HL-60 (cell line): ENCODE results near the gene TEX29.

ENCODE experiments used
- DNase-seq, 2 experiments: peaks; one replicate each; pipeline ENCODE4 v3.0.0-alpha.2; 2010 to 2020; ENCODE audit warnings: low read depth in 1 of 2, low spot score in 1 of 2
- H3K27ac ChIP-seq: fragments of 250-450 bp; sonication (Bioruptor Pico); replicated peaks from 2 replicates; pipeline ENCODE4 v1.5.1; 2020; ENCODE audit warnings: mild to moderate bottlenecking, moderate library complexity
- H3K27me3 ChIP-seq: fragments of 250-450 bp; sonication (Bioruptor Pico); 2 replicates; pipeline ENCODE4 v1.5.1; 2021; ENCODE audit warnings: mild to moderate bottlenecking, moderate library complexity; ENCODE audit not compliant: insufficient read depth, poor library complexity, severe bottlenecking
- H3K4me3 ChIP-seq: replicated peaks from 2 replicates; pipeline ENCODE4 v1.5.1; 2011; ENCODE audit warnings: mild to moderate bottlenecking, control low read depth, low read length; ENCODE audit not compliant: insufficient read depth
- GABPA ChIP-seq: IDR thresholded peaks from 2 replicates; pipeline ENCODE4 v1.6.1; 2012; ENCODE audit warnings: low read depth
- POLR2AphosphoS5 ChIP-seq: IDR thresholded peaks from 2 replicates; pipeline ENCODE4 v1.6.1; 2012; ENCODE audit warnings: low read depth
- SPI1 ChIP-seq: IDR thresholded peaks from 2 replicates; pipeline ENCODE4 v1.6.1; 2012; ENCODE audit warnings: low read depth, mild to moderate bottlenecking, borderline replicate concordance
- TF ChIP-seq, protein P1 (sequence below): IDR thresholded peaks from one replicate; pipeline ENCODE4 v1.5.1; 2011; ENCODE audit warnings: low read length, control low read depth, inconsistent platforms; ENCODE audit not compliant: insufficient read depth
- TF ChIP-seq, protein P2 (sequence below): IDR thresholded peaks from 2 replicates; pipeline ENCODE4 v1.6.1; 2012; ENCODE audit warnings: low read depth; ENCODE audit not compliant: insufficient replicate concordance

TEX29 gene

DNA sequence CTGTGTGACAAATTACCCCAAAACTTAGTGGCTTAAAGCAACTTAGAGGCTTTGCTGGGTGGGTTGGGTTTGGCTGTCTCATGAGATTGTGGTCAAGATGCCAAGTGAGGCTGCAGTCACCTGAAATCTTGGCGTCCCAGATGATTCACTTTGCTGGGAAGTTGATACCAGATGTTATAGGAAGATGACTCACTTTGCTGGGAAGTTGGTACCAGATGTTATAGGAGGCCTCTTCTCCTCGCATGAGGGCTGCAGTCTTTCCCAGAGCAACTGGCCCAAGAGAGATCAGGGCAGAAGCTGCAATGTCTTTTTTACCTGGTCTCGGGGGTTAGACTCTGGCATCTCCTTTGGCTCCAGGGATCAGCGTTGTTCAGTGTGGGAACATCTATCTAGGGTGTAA is 16.8 kb downstream of the TEX29 start:
- Histone ChIP-seq H3K27ac (no peak overlapping the region), H3K27me3 (no peaks in the 10 kb centered on the region), H3K4me3 (no peak overlapping the region)
- TF ChIP-seq, protein P1, sequence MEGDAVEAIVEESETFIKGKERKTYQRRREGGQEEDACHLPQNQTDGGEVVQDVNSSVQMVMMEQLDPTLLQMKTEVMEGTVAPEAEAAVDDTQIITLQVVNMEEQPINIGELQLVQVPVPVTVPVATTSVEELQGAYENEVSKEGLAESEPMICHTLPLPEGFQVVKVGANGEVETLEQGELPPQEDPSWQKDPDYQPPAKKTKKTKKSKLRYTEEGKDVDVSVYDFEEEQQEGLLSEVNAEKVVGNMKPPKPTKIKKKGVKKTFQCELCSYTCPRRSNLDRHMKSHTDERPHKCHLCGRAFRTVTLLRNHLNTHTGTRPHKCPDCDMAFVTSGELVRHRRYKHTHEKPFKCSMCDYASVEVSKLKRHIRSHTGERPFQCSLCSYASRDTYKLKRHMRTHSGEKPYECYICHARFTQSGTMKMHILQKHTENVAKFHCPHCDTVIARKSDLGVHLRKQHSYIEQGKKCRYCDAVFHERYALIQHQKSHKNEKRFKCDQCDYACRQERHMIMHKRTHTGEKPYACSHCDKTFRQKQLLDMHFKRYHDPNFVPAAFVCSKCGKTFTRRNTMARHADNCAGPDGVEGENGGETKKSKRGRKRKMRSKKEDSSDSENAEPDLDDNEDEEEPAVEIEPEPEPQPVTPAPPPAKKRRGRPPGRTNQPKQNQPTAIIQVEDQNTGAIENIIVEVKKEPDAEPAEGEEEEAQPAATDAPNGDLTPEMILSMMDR: no peak
- TF ChIP-seq POLR2AphosphoS5: no peak
- TF ChIP-seq, protein P2, sequence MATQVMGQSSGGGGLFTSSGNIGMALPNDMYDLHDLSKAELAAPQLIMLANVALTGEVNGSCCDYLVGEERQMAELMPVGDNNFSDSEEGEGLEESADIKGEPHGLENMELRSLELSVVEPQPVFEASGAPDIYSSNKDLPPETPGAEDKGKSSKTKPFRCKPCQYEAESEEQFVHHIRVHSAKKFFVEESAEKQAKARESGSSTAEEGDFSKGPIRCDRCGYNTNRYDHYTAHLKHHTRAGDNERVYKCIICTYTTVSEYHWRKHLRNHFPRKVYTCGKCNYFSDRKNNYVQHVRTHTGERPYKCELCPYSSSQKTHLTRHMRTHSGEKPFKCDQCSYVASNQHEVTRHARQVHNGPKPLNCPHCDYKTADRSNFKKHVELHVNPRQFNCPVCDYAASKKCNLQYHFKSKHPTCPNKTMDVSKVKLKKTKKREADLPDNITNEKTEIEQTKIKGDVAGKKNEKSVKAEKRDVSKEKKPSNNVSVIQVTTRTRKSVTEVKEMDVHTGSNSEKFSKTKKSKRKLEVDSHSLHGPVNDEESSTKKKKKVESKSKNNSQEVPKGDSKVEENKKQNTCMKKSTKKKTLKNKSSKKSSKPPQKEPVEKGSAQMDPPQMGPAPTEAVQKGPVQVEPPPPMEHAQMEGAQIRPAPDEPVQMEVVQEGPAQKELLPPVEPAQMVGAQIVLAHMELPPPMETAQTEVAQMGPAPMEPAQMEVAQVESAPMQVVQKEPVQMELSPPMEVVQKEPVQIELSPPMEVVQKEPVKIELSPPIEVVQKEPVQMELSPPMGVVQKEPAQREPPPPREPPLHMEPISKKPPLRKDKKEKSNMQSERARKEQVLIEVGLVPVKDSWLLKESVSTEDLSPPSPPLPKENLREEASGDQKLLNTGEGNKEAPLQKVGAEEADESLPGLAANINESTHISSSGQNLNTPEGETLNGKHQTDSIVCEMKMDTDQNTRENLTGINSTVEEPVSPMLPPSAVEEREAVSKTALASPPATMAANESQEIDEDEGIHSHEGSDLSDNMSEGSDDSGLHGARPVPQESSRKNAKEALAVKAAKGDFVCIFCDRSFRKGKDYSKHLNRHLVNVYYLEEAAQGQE: no peak
- TF ChIP-seq GABPA: no peak
- TF ChIP-seq SPI1: no peak
- no peak for DNase-seq

DNA sequence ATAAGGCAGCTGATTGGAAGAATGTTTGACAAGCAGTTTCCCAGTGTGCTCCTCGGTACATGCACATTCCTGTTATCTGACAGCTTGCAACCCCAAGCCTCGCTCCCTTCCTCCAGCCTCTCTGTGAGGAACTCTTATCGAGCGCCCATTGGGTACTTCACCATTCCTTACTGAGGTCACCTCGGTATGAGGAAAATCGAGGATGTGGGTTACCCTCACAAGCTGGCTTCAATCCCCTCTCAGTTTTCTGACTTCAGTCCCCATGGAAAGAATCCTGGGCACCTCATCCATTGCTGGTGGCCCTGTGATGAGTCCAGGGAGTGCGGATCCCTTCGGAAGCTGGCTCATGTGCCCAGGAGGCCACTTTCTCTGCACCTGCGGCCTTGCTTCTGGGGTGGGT is 17.3 kb downstream of the TEX29 start:
- Histone ChIP-seq H3K4me3 (no peak overlapping the region), H3K27ac (no peak overlapping the region), H3K27me3 (no peaks in the 10 kb centered on the region)
- no peak for DNase-seq
- no peak for TF ChIP-seq GABPA
- TF ChIP-seq, protein P2: no peak
- no peak for TF ChIP-seq POLR2AphosphoS5

DNA sequence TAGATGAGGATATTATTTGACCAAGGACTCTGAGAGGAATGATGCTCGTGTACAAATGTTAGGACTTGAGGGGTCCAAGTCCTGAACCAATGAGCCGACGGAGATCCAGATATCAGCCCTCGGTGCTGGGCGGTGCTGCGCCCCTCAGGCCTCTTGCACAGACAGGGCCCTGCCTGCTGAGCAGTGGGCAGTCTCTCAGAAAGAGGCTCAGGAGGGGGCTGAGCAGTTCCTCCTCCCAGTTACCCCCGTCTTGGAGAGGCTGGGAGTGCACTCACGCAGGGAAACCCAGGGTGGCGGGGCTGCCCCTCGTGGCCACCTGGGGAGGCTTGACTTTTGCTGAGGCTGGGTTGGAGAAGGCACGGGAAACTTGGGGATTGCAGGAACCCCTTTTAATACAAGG is 18.4 kb downstream of the TEX29 start:
- no peak for DNase-seq
- TF ChIP-seq, protein P1: no peak
- TF ChIP-seq SPI1 (no peak), POLR2AphosphoS5 (no peak)
- Histone ChIP-seq H3K4me3 (no peak overlapping the region), H3K27me3 (no peaks in the 10 kb centered on the region), H3K27ac (no peak overlapping the region)

DNA sequence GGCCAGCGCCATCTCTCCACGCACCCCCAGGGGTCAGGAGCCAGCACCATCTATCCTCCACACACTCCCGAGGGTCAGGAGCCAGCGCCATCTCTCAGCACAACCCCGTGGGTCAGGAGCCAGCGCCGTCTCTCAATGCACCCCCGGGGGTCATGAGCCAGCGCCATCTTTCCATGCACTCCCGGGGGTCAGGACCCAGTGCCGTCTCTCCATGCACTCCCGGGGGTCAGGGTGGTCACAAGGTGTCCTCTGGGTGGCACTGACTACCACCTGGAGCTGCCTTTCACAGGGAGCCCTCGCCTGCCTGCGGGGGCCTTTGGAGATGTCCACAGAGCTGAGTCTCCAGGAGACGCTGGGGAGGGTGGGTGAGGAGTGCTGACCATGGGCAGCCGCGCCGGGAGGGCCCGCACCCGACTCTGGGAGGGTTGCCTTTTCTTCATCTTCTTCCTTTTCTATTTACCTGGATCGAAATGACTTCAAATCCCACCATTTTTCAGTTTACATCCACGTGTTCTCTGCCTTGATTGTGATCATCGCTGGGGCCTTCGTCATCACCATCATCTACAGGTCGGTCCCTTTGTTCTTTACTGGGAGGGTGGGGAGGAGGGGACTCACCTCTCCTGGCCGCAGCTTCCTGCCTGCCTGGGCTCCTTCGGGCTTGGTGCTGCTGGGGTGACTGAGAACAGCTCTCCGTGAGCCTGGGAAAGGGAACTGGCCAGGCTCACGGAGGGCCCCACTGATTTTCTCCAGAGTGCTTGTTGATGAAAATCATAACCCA is 19.1 kb downstream of the TEX29 start:
- Histone ChIP-seq H3K27me3 (no peaks in the 10 kb centered on the region), H3K4me3 (no peak overlapping the region), H3K27ac (no peak overlapping the region)
- TF ChIP-seq GABPA: no peak
- TF ChIP-seq, protein P2: no peak
- TF ChIP-seq SPI1: no peak
- TF ChIP-seq, protein P1: no peak
- TF ChIP-seq POLR2AphosphoS5: no peak
- no peak for DNase-seq
